GM23338 (cell line): Measurements from ENCODE around the gene LAMA4. TPM values are rescaled to one million over a fixed set of nuclear protein-coding genes. Genes with fewer than 3 reads are reported as not detected.

Source experiments
- ATAC-seq: fragments of 200-7000 bp; cut with Tn5 transposase; 3 replicates; pipeline ENCODE4 v1.9.1; 2020
- DNase-seq: peaks from one replicate; pipeline ENCODE4 v3.0.0-alpha.2; 2015; ENCODE audit warnings: low spot score
- H2AFZ ChIP-seq: fragments of 200-600 bp; sonication (generic); 2 replicates; pipeline ENCODE4 v1.8.0; 2016; ENCODE audit warnings: antibody characterized with exemption, mild to moderate bottlenecking, moderate library complexity
- H3F3A ChIP-seq: fragments of 200-600 bp; sonication (generic); replicated peaks from 2 replicates; pipeline ENCODE4 v1.8.0; 2017; ENCODE audit warnings: antibody characterized with exemption, mixed run types, low read depth
- H3K27ac ChIP-seq: fragments of 200-600 bp; sonication (generic); 2 replicates; pipeline ENCODE4 v1.6.1; 2016; ENCODE audit warnings: low read depth
- H3K27me3 ChIP-seq: fragments of 200-600 bp; sonication (generic); 2 replicates; pipeline ENCODE4 v1.8.0; 2016; ENCODE audit warnings: mild to moderate bottlenecking, mixed run types, moderate library complexity; ENCODE audit not compliant: insufficient read depth
- H3K36me3 ChIP-seq: fragments of 200-600 bp; sonication (generic); 2 replicates; pipeline ENCODE4 v1.8.0; 2016; ENCODE audit warnings: mild to moderate bottlenecking; ENCODE audit not compliant: insufficient read depth
- H3K4me1 ChIP-seq: fragments of 200-600 bp; sonication (generic); 2 replicates; pipeline ENCODE4 v1.8.0; 2016; ENCODE audit warnings: mild to moderate bottlenecking, moderate library complexity; ENCODE audit not compliant: insufficient read depth
- H3K4me2 ChIP-seq: fragments of 200-600 bp; sonication (generic); 2 replicates; pipeline ENCODE4 v1.7.1; 2017; ENCODE audit warnings: mixed run types
- H3K4me3 ChIP-seq: fragments of 200-600 bp; sonication (generic); 2 replicates; pipeline ENCODE4 v1.6.1; 2016; ENCODE audit warnings: mixed run types
- H3K79me2 ChIP-seq: fragments of 200-600 bp; sonication (generic); replicated peaks from 2 replicates; pipeline ENCODE4 v1.8.0; 2017; ENCODE audit warnings: mild to moderate bottlenecking; ENCODE audit not compliant: insufficient read depth
- H3K9me2 ChIP-seq: fragments of 200-600 bp; sonication (generic); 2 replicates; pipeline ENCODE4 v1.8.0; 2017; ENCODE audit not compliant: insufficient read depth
- H4K20me1 ChIP-seq: fragments of 200-600 bp; sonication (generic); replicated peaks from 2 replicates; pipeline ENCODE4 v1.8.0; 2017; ENCODE audit warnings: mild to moderate bottlenecking; ENCODE audit not compliant: insufficient read depth
- H3K27ac Mint-ChIP-seq: 2 replicates; pipeline ENCODE4 v1.8.0; 2020; ENCODE audit warnings: inconsistent platforms, mild to moderate bottlenecking, moderate library complexity, mixed read lengths
- H3K27me3 Mint-ChIP-seq: 3 replicates; pipeline ENCODE4 v1.8.0; 2022; ENCODE audit warnings: low read depth, mild to moderate bottlenecking, moderate library complexity, mixed read lengths, inconsistent platforms; ENCODE audit not compliant: insufficient read depth, poor library complexity
- H3K36me3 Mint-ChIP-seq: 3 replicates; pipeline ENCODE4 v1.8.0; 2021; ENCODE audit warnings: low read depth, mild to moderate bottlenecking, inconsistent platforms, moderate library complexity, mixed read lengths
- H3K4me1 Mint-ChIP-seq: 3 replicates; pipeline ENCODE4 v1.8.0; 2020; ENCODE audit warnings: mild to moderate bottlenecking, inconsistent platforms, mixed read lengths
- H3K4me3 Mint-ChIP-seq: 3 replicates; pipeline ENCODE4 v1.8.0; 2021; ENCODE audit warnings: moderate library complexity, mild to moderate bottlenecking, inconsistent platforms, mixed read lengths
- H3K9me3 Mint-ChIP-seq: 3 replicates; pipeline ENCODE4 v1.8.0; 2020; ENCODE audit warnings: moderate library complexity, mild to moderate bottlenecking, inconsistent platforms, mixed read lengths
- ETS1 ChIP-seq: IDR thresholded peaks from 2 replicates; pipeline ENCODE4 v1.6.1; 2016; ENCODE audit warnings: antibody characterized with exemption
- EZH2 ChIP-seq: fragments of 200-600 bp; sonication (generic); IDR thresholded peaks from one replicate; pipeline ENCODE4 v1.8.0; 2017; ENCODE audit warnings: antibody characterized with exemption, mild to moderate bottlenecking, low read depth; ENCODE audit not compliant: unreplicated experiment
- NANOG ChIP-seq: IDR thresholded peaks from 2 replicates; pipeline ENCODE4 v1.6.1; 2016; ENCODE audit warnings: antibody characterized with exemption, borderline replicate concordance
- POLR2AphosphoS5 ChIP-seq: IDR thresholded peaks from 2 replicates; pipeline ENCODE4 v1.6.1; 2016; ENCODE audit warnings: antibody characterized with exemption, low read depth
- STAT1 ChIP-seq: IDR thresholded peaks from one replicate; pipeline ENCODE4 v1.6.1; 2016; ENCODE audit warnings: antibody characterized with exemption; ENCODE audit not compliant: unreplicated experiment
- ZNF331 ChIP-seq: fragments of 250-450 bp; sonication (Bioruptor Pico); IDR thresholded peaks from 2 replicates; pipeline ENCODE4 v1.5.0; 2020; ENCODE audit warnings: low read depth, mild to moderate bottlenecking, moderate library complexity
- polyA plus RNA-seq: library from polyadenylated mRNA; unstranded; fragments of >200 nt; fragmentation: Nextera tagmentation; extraction: Ambion mirVana; gene quantifications from 2 replicates; pipeline ENCODE4 v1.2.1, GENCODE V29; 2016
- total RNA-seq: library from RNA; depleted of rRNA; stranded (reverse); fragments of >200 nt; shearing (Covaris generic); gene quantifications from 2 replicates; pipeline ENCODE4 v1.2.3, GENCODE V29; 2014
- TF ChIP-seq, protein P1 (sequence below), 2 experiments: fragments of 200-600 bp in 1 of 2; sonication (generic) in 1 of 2; conservative IDR thresholded peaks; 2 replicates each; pipeline versions ENCODE4 v1.5.1 to v1.6.1; 2016 to 2017; ENCODE audit warnings: antibody characterized with exemption in 2 of 2, low read depth in 2 of 2, mild to moderate bottlenecking in 2 of 2, moderate library complexity in 1 of 2
- TF ChIP-seq, protein P2 (sequence below): IDR thresholded peaks from one replicate; pipeline ENCODE4 v1.6.1; 2018; ENCODE audit warnings: antibody characterized with exemption; ENCODE audit not compliant: unreplicated experiment
- TF ChIP-seq, protein P3 (sequence below): fragments of 250-450 bp; sonication (Bioruptor Pico); IDR thresholded peaks from 2 replicates; pipeline ENCODE4 v1.5.0; 2020; ENCODE audit warnings: mild to moderate bottlenecking, moderate library complexity

LAMA4 gene
- total and polyA plus RNA-seq, 2 experiments from 2014 or later = 1.7 to 2.8 TPM

GRCh38 chr6:112253498-112253840 lies 898 bp downstream of the LAMA4 start (continued):
- TF ChIP-seq ETS1 (no peak), ZNF331 (no peak), NANOG (no peak), EZH2 (no peak)
- TF ChIP-seq, protein P1, sequence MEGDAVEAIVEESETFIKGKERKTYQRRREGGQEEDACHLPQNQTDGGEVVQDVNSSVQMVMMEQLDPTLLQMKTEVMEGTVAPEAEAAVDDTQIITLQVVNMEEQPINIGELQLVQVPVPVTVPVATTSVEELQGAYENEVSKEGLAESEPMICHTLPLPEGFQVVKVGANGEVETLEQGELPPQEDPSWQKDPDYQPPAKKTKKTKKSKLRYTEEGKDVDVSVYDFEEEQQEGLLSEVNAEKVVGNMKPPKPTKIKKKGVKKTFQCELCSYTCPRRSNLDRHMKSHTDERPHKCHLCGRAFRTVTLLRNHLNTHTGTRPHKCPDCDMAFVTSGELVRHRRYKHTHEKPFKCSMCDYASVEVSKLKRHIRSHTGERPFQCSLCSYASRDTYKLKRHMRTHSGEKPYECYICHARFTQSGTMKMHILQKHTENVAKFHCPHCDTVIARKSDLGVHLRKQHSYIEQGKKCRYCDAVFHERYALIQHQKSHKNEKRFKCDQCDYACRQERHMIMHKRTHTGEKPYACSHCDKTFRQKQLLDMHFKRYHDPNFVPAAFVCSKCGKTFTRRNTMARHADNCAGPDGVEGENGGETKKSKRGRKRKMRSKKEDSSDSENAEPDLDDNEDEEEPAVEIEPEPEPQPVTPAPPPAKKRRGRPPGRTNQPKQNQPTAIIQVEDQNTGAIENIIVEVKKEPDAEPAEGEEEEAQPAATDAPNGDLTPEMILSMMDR (conservative IDR thresholded peaks at IDR 0.05; ENCODE audit: low read depth in 2 of 2) = no peak

- H3K4me1 Mint-ChIP-seq = peaks cover 21% of the 10 kb centered on the region
- H3K4me1 ChIP-seq = peaks cover 24% of the 10 kb centered on the region
- H2AFZ ChIP-seq = peak overlapping the region; percentile 99; the same call in 1 of the 2 replicates
- H3K4me3 ChIP-seq = peak overlapping the region; percentile 88
- H4K20me1 ChIP-seq = no peaks in the 10 kb centered on the region
- H3K4me3 Mint-ChIP-seq = peak overlapping the region; percentile 88
- H3F3A ChIP-seq = no peaks in the 10 kb centered on the region
- ATAC-seq (peak; percentile 8; the same call in 2 of the 3 replicates), DNase-seq (no peak)
- H3K36me3 Mint-ChIP-seq = no peaks in the 10 kb centered on the region
- peaks cover 3% of the 10 kb centered on the region; the same call in 1 of the 2 replicates for H3K9me2 ChIP-seq
- H3K9me3 Mint-ChIP-seq = no peaks in the 10 kb centered on the region; the same call in 2 of the 3 replicates
- no peaks in the 10 kb centered on the region for H3K36me3 ChIP-seq
- TF ChIP-seq ETS1 = no peak
- TF ChIP-seq POLR2AphosphoS5 = no peak
- TF ChIP-seq, protein P2, sequence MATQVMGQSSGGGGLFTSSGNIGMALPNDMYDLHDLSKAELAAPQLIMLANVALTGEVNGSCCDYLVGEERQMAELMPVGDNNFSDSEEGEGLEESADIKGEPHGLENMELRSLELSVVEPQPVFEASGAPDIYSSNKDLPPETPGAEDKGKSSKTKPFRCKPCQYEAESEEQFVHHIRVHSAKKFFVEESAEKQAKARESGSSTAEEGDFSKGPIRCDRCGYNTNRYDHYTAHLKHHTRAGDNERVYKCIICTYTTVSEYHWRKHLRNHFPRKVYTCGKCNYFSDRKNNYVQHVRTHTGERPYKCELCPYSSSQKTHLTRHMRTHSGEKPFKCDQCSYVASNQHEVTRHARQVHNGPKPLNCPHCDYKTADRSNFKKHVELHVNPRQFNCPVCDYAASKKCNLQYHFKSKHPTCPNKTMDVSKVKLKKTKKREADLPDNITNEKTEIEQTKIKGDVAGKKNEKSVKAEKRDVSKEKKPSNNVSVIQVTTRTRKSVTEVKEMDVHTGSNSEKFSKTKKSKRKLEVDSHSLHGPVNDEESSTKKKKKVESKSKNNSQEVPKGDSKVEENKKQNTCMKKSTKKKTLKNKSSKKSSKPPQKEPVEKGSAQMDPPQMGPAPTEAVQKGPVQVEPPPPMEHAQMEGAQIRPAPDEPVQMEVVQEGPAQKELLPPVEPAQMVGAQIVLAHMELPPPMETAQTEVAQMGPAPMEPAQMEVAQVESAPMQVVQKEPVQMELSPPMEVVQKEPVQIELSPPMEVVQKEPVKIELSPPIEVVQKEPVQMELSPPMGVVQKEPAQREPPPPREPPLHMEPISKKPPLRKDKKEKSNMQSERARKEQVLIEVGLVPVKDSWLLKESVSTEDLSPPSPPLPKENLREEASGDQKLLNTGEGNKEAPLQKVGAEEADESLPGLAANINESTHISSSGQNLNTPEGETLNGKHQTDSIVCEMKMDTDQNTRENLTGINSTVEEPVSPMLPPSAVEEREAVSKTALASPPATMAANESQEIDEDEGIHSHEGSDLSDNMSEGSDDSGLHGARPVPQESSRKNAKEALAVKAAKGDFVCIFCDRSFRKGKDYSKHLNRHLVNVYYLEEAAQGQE = no peak
- TF ChIP-seq, protein P3, sequence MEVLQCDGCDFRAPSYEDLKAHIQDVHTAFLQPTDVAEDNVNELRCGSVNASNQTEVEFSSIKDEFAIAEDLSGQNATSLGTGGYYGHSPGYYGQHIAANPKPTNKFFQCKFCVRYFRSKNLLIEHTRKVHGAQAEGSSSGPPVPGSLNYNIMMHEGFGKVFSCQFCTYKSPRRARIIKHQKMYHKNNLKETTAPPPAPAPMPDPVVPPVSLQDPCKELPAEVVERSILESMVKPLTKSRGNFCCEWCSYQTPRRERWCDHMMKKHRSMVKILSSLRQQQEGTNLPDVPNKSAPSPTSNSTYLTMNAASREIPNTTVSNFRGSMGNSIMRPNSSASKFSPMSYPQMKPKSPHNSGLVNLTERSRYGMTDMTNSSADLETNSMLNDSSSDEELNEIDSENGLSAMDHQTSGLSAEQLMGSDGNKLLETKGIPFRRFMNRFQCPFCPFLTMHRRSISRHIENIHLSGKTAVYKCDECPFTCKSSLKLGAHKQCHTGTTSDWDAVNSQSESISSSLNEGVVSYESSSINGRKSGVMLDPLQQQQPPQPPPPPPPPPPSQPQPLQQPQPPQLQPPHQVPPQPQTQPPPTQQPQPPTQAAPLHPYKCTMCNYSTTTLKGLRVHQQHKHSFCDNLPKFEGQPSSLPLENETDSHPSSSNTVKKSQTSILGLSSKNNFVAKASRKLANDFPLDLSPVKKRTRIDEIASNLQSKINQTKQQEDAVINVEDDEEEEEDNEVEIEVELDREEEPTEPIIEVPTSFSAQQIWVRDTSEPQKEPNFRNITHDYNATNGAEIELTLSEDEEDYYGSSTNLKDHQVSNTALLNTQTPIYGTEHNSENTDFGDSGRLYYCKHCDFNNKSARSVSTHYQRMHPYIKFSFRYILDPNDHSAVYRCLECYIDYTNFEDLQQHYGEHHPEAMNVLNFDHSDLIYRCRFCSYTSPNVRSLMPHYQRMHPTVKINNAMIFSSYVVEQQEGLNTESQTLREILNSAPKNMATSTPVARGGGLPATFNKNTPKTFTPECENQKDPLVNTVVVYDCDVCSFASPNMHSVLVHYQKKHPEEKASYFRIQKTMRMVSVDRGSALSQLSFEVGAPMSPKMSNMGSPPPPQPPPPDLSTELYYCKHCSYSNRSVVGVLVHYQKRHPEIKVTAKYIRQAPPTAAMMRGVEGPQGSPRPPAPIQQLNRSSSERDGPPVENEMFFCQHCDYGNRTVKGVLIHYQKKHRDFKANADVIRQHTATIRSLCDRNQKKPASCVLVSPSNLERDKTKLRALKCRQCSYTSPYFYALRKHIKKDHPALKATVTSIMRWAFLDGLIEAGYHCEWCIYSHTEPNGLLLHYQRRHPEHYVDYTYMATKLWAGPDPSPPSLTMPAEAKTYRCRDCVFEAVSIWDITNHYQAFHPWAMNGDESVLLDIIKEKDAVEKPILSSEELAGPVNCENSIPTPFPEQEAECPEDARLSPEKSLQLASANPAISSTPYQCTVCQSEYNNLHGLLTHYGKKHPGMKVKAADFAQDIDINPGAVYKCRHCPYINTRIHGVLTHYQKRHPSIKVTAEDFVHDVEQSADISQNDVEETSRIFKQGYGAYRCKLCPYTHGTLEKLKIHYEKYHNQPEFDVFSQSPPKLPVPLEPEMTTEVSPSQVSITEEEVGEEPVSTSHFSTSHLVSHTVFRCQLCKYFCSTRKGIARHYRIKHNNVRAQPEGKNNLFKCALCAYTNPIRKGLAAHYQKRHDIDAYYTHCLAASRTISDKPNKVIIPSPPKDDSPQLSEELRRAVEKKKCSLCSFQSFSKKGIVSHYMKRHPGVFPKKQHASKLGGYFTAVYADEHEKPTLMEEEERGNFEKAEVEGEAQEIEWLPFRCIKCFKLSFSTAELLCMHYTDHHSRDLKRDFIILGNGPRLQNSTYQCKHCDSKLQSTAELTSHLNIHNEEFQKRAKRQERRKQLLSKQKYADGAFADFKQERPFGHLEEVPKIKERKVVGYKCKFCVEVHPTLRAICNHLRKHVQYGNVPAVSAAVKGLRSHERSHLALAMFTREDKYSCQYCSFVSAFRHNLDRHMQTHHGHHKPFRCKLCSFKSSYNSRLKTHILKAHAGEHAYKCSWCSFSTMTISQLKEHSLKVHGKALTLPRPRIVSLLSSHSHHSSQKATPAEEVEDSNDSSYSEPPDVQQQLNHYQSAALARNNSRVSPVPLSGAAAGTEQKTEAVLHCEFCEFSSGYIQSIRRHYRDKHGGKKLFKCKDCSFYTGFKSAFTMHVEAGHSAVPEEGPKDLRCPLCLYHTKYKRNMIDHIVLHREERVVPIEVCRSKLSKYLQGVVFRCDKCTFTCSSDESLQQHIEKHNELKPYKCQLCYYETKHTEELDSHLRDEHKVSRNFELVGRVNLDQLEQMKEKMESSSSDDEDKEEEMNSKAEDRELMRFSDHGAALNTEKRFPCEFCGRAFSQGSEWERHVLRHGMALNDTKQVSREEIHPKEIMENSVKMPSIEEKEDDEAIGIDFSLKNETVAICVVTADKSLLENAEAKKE = no peak
- TF ChIP-seq STAT1 = no peak
- H3K79me2 ChIP-seq = no peaks in the 10 kb centered on the region
- no peak overlapping the region for H3K27ac ChIP-seq
- H3K27me3 ChIP-seq = peaks cover 42% of the 10 kb centered on the region
- no peak overlapping the region for H3K27ac Mint-ChIP-seq
- peaks cover 28% of the 10 kb centered on the region for H3K27me3 Mint-ChIP-seq
- H3K4me2 ChIP-seq = peak overlapping the region; percentile 98
Measured at GRCh38 chr6:112252571-112253497, 1.5 kb downstream of the LAMA4 start.
